HT1080 (cell line): Measurements from ENCODE around the gene FAM120B. TPM values are rescaled to one million over a fixed set of nuclear protein-coding genes. Genes with fewer than 3 reads are reported as not detected.

Experiments
- DNase-seq: peaks from one replicate; pipeline ENCODE4 v3.0.0-alpha.2; 2015; ENCODE audit warnings: low read depth
- total RNA-seq: library from RNA; depleted of rRNA; stranded (reverse); fragments of >200 nt; shearing (Covaris generic); gene quantifications from 2 replicates; pipeline ENCODE4 v1.2.3, GENCODE V29; 2014

FAM120B gene
- total RNA-seq, 1 experiment from 2014 or later = 15.4 TPM

- DNase-seq = no peak
Measured at GRCh38 chr6:170272341-170273065, 34.1 kb upstream of the FAM120B start.

GRCh38 chr6:170273191-170273590, 33.4 kb upstream of the FAM120B start:
- no peak for DNase-seq

GRCh38 chr6:170273681-170274080, 32.9 kb upstream of the FAM120B start:
- no peak for DNase-seq

GRCh38 chr6:170274713-170275560, 31.6 kb upstream of the FAM120B start:
- DNase-seq = no peak

- DNase-seq = no peak
Measured at GRCh38 chr6:170276369-170277057, 30.0 kb upstream of the FAM120B start.

- DNase-seq = no peak
Measured at GRCh38 chr6:170277893-170278742, 28.4 kb upstream of the FAM120B start.

- no peak for DNase-seq
Measured at GRCh38 chr6:170278743-170279094, 27.8 kb upstream of the FAM120B start.

- DNase-seq = no peak
Measured at GRCh38 chr6:170279426-170279825, 27.1 kb upstream of the FAM120B start.

GRCh38 chr6:170279977-170280688, 26.4 kb upstream of the FAM120B start:
- no peak for DNase-seq

- no peak for DNase-seq
Measured at GRCh38 chr6:170280689-170281045, 25.9 kb upstream of the FAM120B start.

- DNase-seq = no peak
Measured at GRCh38 chr6:170281331-170282292, 24.9 kb upstream of the FAM120B start.

- no peak for DNase-seq
Measured at GRCh38 chr6:170282512-170283158, 23.9 kb upstream of the FAM120B start.

- DNase-seq = no peak
Measured at GRCh38 chr6:170283212-170284081, 23.1 kb upstream of the FAM120B start.

GRCh38 chr6:170284126-170284773, 22.3 kb upstream of the FAM120B start:
- DNase-seq = no peak

- DNase-seq = no peak
Measured at GRCh38 chr6:170284866-170285469, 21.6 kb upstream of the FAM120B start.

GRCh38 chr6:170285482-170285881, 21.1 kb upstream of the FAM120B start:
- DNase-seq = no peak
